ENCODE results near the gene GALNS.
A peak's percentile ranks its signal among the peaks of the same experiment; 100 is the strongest.

GRCh38 chr16:88803264-88803987, 53.3 kb downstream of the GALNS start, which contains the start of gene CDT1:
- TF ChIP-seq POLR2A (IDR thresholded peaks at IDR 0.05) = peak; percentile 68
- TF ChIP-seq CTCF (IDR thresholded peaks at IDR 0.05) = no peak
- TF ChIP-seq EP300 (IDR thresholded peaks at IDR 0.05) = no peak
